Activated gamma-delta T cell treated with Interleukin-2 at 50 U/mL for 16 hours (primary cell): ENCODE data around the gene SLC25A2.

ENCODE experiments used
- DNase-seq: peaks from one replicate; pipeline ENCODE4 v3.0.0-alpha.2; 2020

The SLC25A2 gene

GRCh38 chr5:141313711-141314110 is 9.9 kb upstream of the SLC25A2 start:
- no peak for DNase-seq

GRCh38 chr5:141306630-141307029 is 2.8 kb upstream of the SLC25A2 start:
- DNase-seq: no peak

- DNase-seq: no peak
Measured at GRCh38 chr5:141298376-141298775, 5.5 kb downstream of the SLC25A2 start.

- no peak for DNase-seq
Measured at GRCh38 chr5:141272906-141273305, 30.9 kb downstream of the SLC25A2 start.

- no peak for DNase-seq
Measured at GRCh38 chr5:141269195-141269594, 34.7 kb downstream of the SLC25A2 start.

GRCh38 chr5:141261238-141261546 is 42.7 kb downstream of the SLC25A2 start:
- DNase-seq: no peak

GRCh38 chr5:141260458-141261237 is 43.2 kb downstream of the SLC25A2 start:
- no peak for DNase-seq

- DNase-seq: no peak
Measured at GRCh38 chr5:141258948-141259347, 44.9 kb downstream of the SLC25A2 start.

- no peak for DNase-seq
Measured at GRCh38 chr5:141258464-141258863, 45.4 kb downstream of the SLC25A2 start.
